Smooth muscle cell (in vitro differentiated cells): Measurements from ENCODE around the gene WRAP73. TPM values are rescaled to one million over a fixed set of nuclear protein-coding genes. Genes with fewer than 3 reads are reported as not detected.

ENCODE experiments used
- DNase-seq: peaks from one replicate; lab custom pipeline; 2025; ENCODE audit not compliant: unreplicated experiment; lab: John Stamatoyannopoulos, UW
- H2AFZ ChIP-seq: fragments of 200-600 bp; sonication (generic); 2 replicates; pipeline ENCODE4 v1.6.0; 2016; ENCODE audit warnings: antibody characterized with exemption, low read depth, mild to moderate bottlenecking
- H3F3A ChIP-seq: fragments of 200-600 bp; sonication (generic); 2 replicates; pipeline ENCODE4 v1.6.0; 2017; ENCODE audit warnings: antibody characterized with exemption, low read depth
- H3K27ac ChIP-seq: fragments of 200-600 bp; sonication (generic); 2 replicates; pipeline ENCODE4 v1.5.1; 2016; ENCODE audit warnings: low read depth, mild to moderate bottlenecking
- H3K27me3 ChIP-seq: fragments of 200-600 bp; sonication (generic); 2 replicates; pipeline ENCODE4 v1.6.1; 2016; ENCODE audit warnings: low read depth, mild to moderate bottlenecking
- H3K36me3 ChIP-seq: fragments of 200-600 bp; sonication (generic); 2 replicates; pipeline ENCODE4 v1.5.1; 2016; ENCODE audit warnings: low read depth
- H3K4me1 ChIP-seq: fragments of 200-600 bp; sonication (generic); 2 replicates; pipeline ENCODE4 v1.5.1; 2016; ENCODE audit warnings: low read depth
- H3K4me2 ChIP-seq: fragments of 200-600 bp; sonication (generic); 2 replicates; pipeline ENCODE4 v1.6.0; 2016; ENCODE audit warnings: mild to moderate bottlenecking
- H3K4me3 ChIP-seq: fragments of 200-600 bp; sonication (generic); 2 replicates; pipeline ENCODE4 v1.5.1; 2016; ENCODE audit warnings: mild to moderate bottlenecking
- H3K79me2 ChIP-seq: fragments of 200-600 bp; sonication (generic); 2 replicates; pipeline ENCODE4 v1.6.0; 2016; ENCODE audit warnings: low read depth, mild to moderate bottlenecking
- H3K9ac ChIP-seq: fragments of 200-600 bp; sonication (generic); 2 replicates; pipeline ENCODE4 v1.6.0; 2016; ENCODE audit warnings: low read depth
- H3K9me3 ChIP-seq: fragments of 200-600 bp; sonication (generic); replicated peaks from 2 replicates; pipeline ENCODE4 v1.5.1; 2016; ENCODE audit warnings: low read depth
- H4K20me1 ChIP-seq: fragments of 200-600 bp; sonication (generic); 2 replicates; pipeline ENCODE4 v1.6.0; 2016; ENCODE audit warnings: low read depth
- CTCF ChIP-seq: fragments of 200-600 bp; sonication (generic); IDR thresholded peaks from 2 replicates; pipeline ENCODE4 v1.5.1; 2017; ENCODE audit warnings: borderline replicate concordance, mild to moderate bottlenecking, antibody characterized with exemption; ENCODE audit not compliant: insufficient read depth, poor library complexity, severe bottlenecking
- WGBS: methylation state at CpG from one replicate; pipeline ENCODE4 v1.1.7; 2016; ENCODE audit warnings: low lambda C conversion rate; 5-methylcytosine and 5-hydroxymethylcytosine counted together
- polyA plus RNA-seq: library from polyadenylated mRNA; unstranded; fragments of >200 nt; fragmentation: Nextera tagmentation; extraction: Ambion mirVana; gene quantifications from 2 replicates; pipeline ENCODE4 v1.2.1, GENCODE V29; 2016
- total RNA-seq: library from RNA; depleted of rRNA; stranded (reverse); fragments of >200 nt; gene quantifications from 2 replicates; pipeline ENCODE4 v1.2.3, GENCODE V29; 2014

The WRAP73 gene
- total and polyA plus RNA-seq, 2 experiments from 2014 or later, result 17.2 to 20.8 TPM

- 86% methylated on average over 16 of the region's 16 CpGs for WGBS
- Histone ChIP-seq H3K9ac (no peak overlapping the region), H3K79me2 (no peaks in the 10 kb centered on the region), H3K36me3 (no peaks in the 10 kb centered on the region), H3K4me2 (no peak overlapping the region), H3K9me3 (no peaks in the 10 kb centered on the region), H3F3A (no peaks in the 10 kb centered on the region), H3K27ac (no peak overlapping the region), H3K27me3 (no peaks in the 10 kb centered on the region), H3K4me3 (no peak overlapping the region), H4K20me1 (no peaks in the 10 kb centered on the region), H3K4me1 (peaks cover 17% of the 10 kb centered on the region), H2AFZ (no peak overlapping the region)
- no peak for DNase-seq
- no peak for TF ChIP-seq CTCF
These were observed 50.6 kb downstream of the WRAP73 start for GRCh38 chr1:3599286-3599811.

GRCh38 chr1:3598522-3599285, 51.2 kb downstream of the WRAP73 start:
- no peak overlapping the region for H2AFZ ChIP-seq
- no peaks in the 10 kb centered on the region for H3F3A ChIP-seq
- H3K4me1 ChIP-seq, result peaks cover 17% of the 10 kb centered on the region
- H3K27ac ChIP-seq, result no peak overlapping the region
- H3K27me3 ChIP-seq, result no peaks in the 10 kb centered on the region
- no peak overlapping the region for H3K9ac ChIP-seq
- WGBS, result 70% methylated on average over 25 of the region's 30 CpGs
- no peak for TF ChIP-seq CTCF
- no peak for DNase-seq
- H3K36me3 ChIP-seq, result no peaks in the 10 kb centered on the region
- no peaks in the 10 kb centered on the region for H4K20me1 ChIP-seq
- no peak overlapping the region for H3K4me2 ChIP-seq
- H3K79me2 ChIP-seq, result no peaks in the 10 kb centered on the region
- no peak overlapping the region for H3K4me3 ChIP-seq
- H3K9me3 ChIP-seq, result no peaks in the 10 kb centered on the region

GRCh38 chr1:3598051-3598491, 51.8 kb downstream of the WRAP73 start:
- H4K20me1 ChIP-seq, result no peaks in the 10 kb centered on the region
- no peak overlapping the region for H3K27ac ChIP-seq
- no peak for DNase-seq
- no peaks in the 10 kb centered on the region for H3K36me3 ChIP-seq
- H3K4me1 ChIP-seq, result peaks cover 17% of the 10 kb centered on the region
- WGBS, result 71% methylated on average over 25 of the region's 26 CpGs
- H3K9me3 ChIP-seq, result no peaks in the 10 kb centered on the region
- no peak for TF ChIP-seq CTCF
- H3K4me3 ChIP-seq, result no peak overlapping the region
- no peaks in the 10 kb centered on the region for H3K27me3 ChIP-seq
- H3K4me2 ChIP-seq, result no peak overlapping the region
- no peaks in the 10 kb centered on the region for H3F3A ChIP-seq
- H2AFZ ChIP-seq, result no peak overlapping the region
- no peaks in the 10 kb centered on the region for H3K79me2 ChIP-seq
- no peak overlapping the region for H3K9ac ChIP-seq

GRCh38 chr1:3597599-3597964, 52.3 kb downstream of the WRAP73 start:
- Histone ChIP-seq H2AFZ (no peak overlapping the region), H3K4me1 (peaks cover 17% of the 10 kb centered on the region), H3K9me3 (no peaks in the 10 kb centered on the region), H3F3A (no peaks in the 10 kb centered on the region), H3K4me2 (no peak overlapping the region), H3K79me2 (no peaks in the 10 kb centered on the region), H4K20me1 (no peaks in the 10 kb centered on the region), H3K9ac (no peak overlapping the region), H3K27ac (no peak overlapping the region), H3K27me3 (no peaks in the 10 kb centered on the region), H3K36me3 (no peaks in the 10 kb centered on the region), H3K4me3 (no peak overlapping the region)
- WGBS, result 83% methylated on average over 11 of the region's 11 CpGs
- no peak for DNase-seq
- TF ChIP-seq CTCF, result no peak
